Liver (tissue), 9 donors: ENCODE results near the gene ACTN2. TPM values are rescaled to one million over a fixed set of nuclear protein-coding genes. Genes with fewer than 3 reads are reported as not detected.

Source experiments
- DNase-seq: peaks from one replicate; pipeline ENCODE4 v3.0.0-alpha.2; 2017; ENCODE audit warnings: low spot score
- H3K27ac ChIP-seq, 2 donors: one replicate each; pipeline ENCODE4 v1.7.0; 2013; ENCODE audit warnings: inconsistent platforms in 2 of 2, low read length in 2 of 2, control low read depth in 1 of 2, low read depth in 1 of 2, mild to moderate bottlenecking in 1 of 2
- H3K27me3 ChIP-seq, 4 donors: one replicate each; pipeline versions ENCODE4 v1.6.1 to v1.7.0; 2013; ENCODE audit warnings: low read length in 3 of 4, inconsistent platforms in 1 of 4, mild to moderate bottlenecking in 1 of 4, moderate library complexity in 1 of 4; ENCODE audit not compliant: control insufficient read depth in 4 of 4, insufficient read depth in 4 of 4
- H3K36me3 ChIP-seq, 4 donors: one replicate each; pipeline versions ENCODE4 v1.6.1 to v1.7.0; 2013; ENCODE audit warnings: low read length in 3 of 4, mild to moderate bottlenecking in 3 of 4, low read depth in 1 of 4, moderate library complexity in 1 of 4; ENCODE audit not compliant: control insufficient read depth in 4 of 4, insufficient read depth in 3 of 4
- H3K4me1 ChIP-seq, 4 donors: one replicate each; pipeline versions ENCODE4 v1.6.1 to v1.7.0; 2013; ENCODE audit warnings: low read length in 3 of 4, mild to moderate bottlenecking in 3 of 4, moderate library complexity in 1 of 4; ENCODE audit not compliant: control insufficient read depth in 4 of 4, insufficient read depth in 4 of 4
- H3K4me3 ChIP-seq, 3 donors: one replicate each; pipeline versions ENCODE4 v1.6.1 to v1.7.0; 2013; ENCODE audit warnings: low read length in 3 of 3, control low read depth in 1 of 3, low read depth in 1 of 3, mild to moderate bottlenecking in 1 of 3
- H3K9ac ChIP-seq, 2 donors: one replicate each; pipeline ENCODE4 v1.7.0; 2013; ENCODE audit warnings: low read length in 2 of 2, mild to moderate bottlenecking in 2 of 2, moderate library complexity in 2 of 2, control low read depth in 1 of 2, low read depth in 1 of 2
- H3K9me3 ChIP-seq, 4 donors: one replicate each; pipeline versions ENCODE4 v1.6.1 to v1.7.0; 2013; ENCODE audit warnings: low read length in 3 of 4; ENCODE audit not compliant: control insufficient read depth in 4 of 4
- CTCF ChIP-seq: fragments of 150-350 bp; IDR thresholded peaks from 2 replicates; pipeline ENCODE4 v1.5.1; 2017; ENCODE audit warnings: improper control_type of control experiment, low read depth, low read length; ENCODE audit not compliant: missing input control
- EGR1 ChIP-seq, 2 donors: IDR thresholded peaks; 2 replicates each; pipeline ENCODE4 v1.6.1; 2016 to 2018; ENCODE audit warnings: antibody characterized with exemption in 2 of 2, low read depth in 2 of 2
- FOXA1 ChIP-seq: IDR thresholded peaks from 2 replicates; pipeline ENCODE4 v1.6.1; 2016; ENCODE audit warnings: antibody characterized with exemption
- FOXA2 ChIP-seq: IDR thresholded peaks from 2 replicates; pipeline ENCODE4 v1.6.1; 2016; ENCODE audit warnings: antibody characterized with exemption
- GABPA ChIP-seq, 2 donors: IDR thresholded peaks in 1 of 2; conservative IDR thresholded peaks in 1 of 2; 2 replicates each; pipeline ENCODE4 v1.6.1; 2016; ENCODE audit warnings: antibody characterized with exemption in 2 of 2, mild to moderate bottlenecking in 1 of 2, moderate library complexity in 1 of 2
- HNF4A ChIP-seq, 2 donors: conservative IDR thresholded peaks; 2 replicates each; pipeline ENCODE4 v1.6.1; 2016; ENCODE audit warnings: antibody characterized with exemption in 2 of 2, mild to moderate bottlenecking in 2 of 2
- HNF4G ChIP-seq: IDR thresholded peaks from 2 replicates; pipeline ENCODE4 v1.6.1; 2016; ENCODE audit warnings: antibody characterized with exemption
- JUND ChIP-seq, 2 donors: IDR thresholded peaks; 2 replicates each; pipeline ENCODE4 v1.6.1; 2016; ENCODE audit warnings: antibody characterized with exemption in 2 of 2
- NR2F2 ChIP-seq: IDR thresholded peaks from 2 replicates; pipeline ENCODE4 v1.6.1; 2016; ENCODE audit warnings: antibody characterized with exemption
- RAD21 ChIP-seq, 2 donors: IDR thresholded peaks; 2 replicates each; pipeline ENCODE4 v1.6.1; 2016; ENCODE audit warnings: antibody characterized with exemption in 2 of 2, mild to moderate bottlenecking in 2 of 2
- REST ChIP-seq: IDR thresholded peaks from 2 replicates; pipeline ENCODE4 v1.6.1; 2016; ENCODE audit warnings: antibody characterized with exemption, mild to moderate bottlenecking
- RXRA ChIP-seq, 2 donors: IDR thresholded peaks; 2 replicates each; pipeline ENCODE4 v1.6.1; 2017 to 2018; ENCODE audit warnings: antibody characterized with exemption in 2 of 2, mild to moderate bottlenecking in 1 of 2
- SP1 ChIP-seq: IDR thresholded peaks from 2 replicates; pipeline ENCODE4 v1.6.1; 2018; ENCODE audit warnings: antibody characterized with exemption, mild to moderate bottlenecking
- TAF1 ChIP-seq: conservative IDR thresholded peaks from 2 replicates; pipeline ENCODE4 v1.6.1; 2016; ENCODE audit warnings: antibody characterized with exemption, mild to moderate bottlenecking
- YY1 ChIP-seq: IDR thresholded peaks from 2 replicates; pipeline ENCODE4 v1.6.1; 2016; ENCODE audit warnings: antibody characterized with exemption, mild to moderate bottlenecking
- ZBTB33 ChIP-seq: IDR thresholded peaks from 2 replicates; pipeline ENCODE4 v1.6.1; 2016; ENCODE audit warnings: antibody characterized with exemption
- WGBS: extraction: QIAGEN DNeasy Blood & Tissue Kit; methylation state at CpG from one replicate; pipeline ENCODE4 v1.1.7; 2013; 5-methylcytosine and 5-hydroxymethylcytosine counted together
- polyA plus RNA-seq, 2 donors: library from polyadenylated mRNA; stranded (reverse) in 1 of 2; unstranded in 1 of 2; fragments of 200-250 nt in 1 of 2; fragments of >200 nt in 1 of 2; fragmentation: Nextera tagmentation in 1 of 2; extraction: Ambion mirVana in 1 of 2; gene quantifications; one replicate each; pipeline versions ENCODE4 v1.2.1 to v1.2.3, GENCODE V29; 2013 to 2015
- total RNA-seq, 2 donors: library from RNA; depleted of rRNA; stranded (reverse); fragments of >200 nt; gene quantifications; one replicate each; pipeline ENCODE4 v1.2.3, GENCODE V29; 2014
- TF ChIP-seq, protein P1 (sequence below): IDR thresholded peaks from 2 replicates; pipeline ENCODE4 v1.6.1; 2016; ENCODE audit warnings: antibody characterized with exemption
- TF ChIP-seq, protein P2 (sequence below): IDR thresholded peaks from 2 replicates; pipeline ENCODE4 v1.6.1; 2016; ENCODE audit warnings: antibody characterized with exemption
- donor health status: healthy.
- donor health status: healthy.
- donor health status: healthy.
- donor health status: healthy.
- donor health status: healthy.

ACTN2 gene
- total and polyA plus RNA-seq, 4 donors, result 0.08 to 0.81 (median 0.15) TPM

GRCh38 chr1:236638945-236639344 lies 47.4 kb upstream of the ACTN2 start:
- Histone ChIP-seq H3K9ac (no peak overlapping the region), H3K4me3 (no peak overlapping the region), H3K4me1 (no peaks in the 10 kb centered on the region), H3K9me3 (no peaks in the 10 kb centered on the region), H3K27me3 (peaks cover 0 to 5% (median 0%) of the 10 kb centered on the region in 4 donors), H3K27ac (no peak overlapping the region), H3K36me3 (no peaks in the 10 kb centered on the region)
- DNase-seq, result no peak
- TF ChIP-seq HNF4A (conservative IDR thresholded peaks at IDR 0.05) (no peak), TAF1 (no peak), EGR1 (IDR thresholded peaks at IDR 0.05; ENCODE audit: low read depth in 2 of 2) (no peak), JUND (IDR thresholded peaks at IDR 0.05) (no peak), REST (no peak)
- TF ChIP-seq, protein P1, sequence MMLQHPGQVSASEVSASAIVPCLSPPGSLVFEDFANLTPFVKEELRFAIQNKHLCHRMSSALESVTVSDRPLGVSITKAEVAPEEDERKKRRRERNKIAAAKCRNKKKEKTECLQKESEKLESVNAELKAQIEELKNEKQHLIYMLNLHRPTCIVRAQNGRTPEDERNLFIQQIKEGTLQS, result no peak
- 83% methylated on average over 13 of the region's 13 CpGs for WGBS

DNA sequence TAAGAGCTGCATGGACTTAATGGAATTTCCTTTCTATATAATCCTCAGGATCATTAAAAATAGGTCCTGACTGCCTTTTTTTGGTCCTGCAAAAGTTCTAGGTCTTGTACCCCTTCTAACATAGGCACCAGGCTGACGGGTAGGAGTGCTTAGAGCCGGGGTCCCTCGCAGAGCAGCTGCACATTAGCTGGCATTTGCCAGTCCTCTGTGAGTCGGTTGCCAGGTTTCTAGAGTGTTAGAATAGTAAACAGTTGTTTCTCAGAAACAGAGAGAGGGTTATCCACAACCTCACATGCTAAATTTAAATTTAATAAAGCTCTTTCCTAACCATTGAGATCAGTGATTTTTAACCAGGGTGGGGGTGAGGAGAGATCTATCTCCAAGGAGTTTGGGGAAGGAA lies 46.6 kb upstream of the ACTN2 start:
- H3K27ac ChIP-seq, result no peak overlapping the region
- no peaks in the 10 kb centered on the region for H3K9me3 ChIP-seq
- H3K4me1 ChIP-seq, result no peaks in the 10 kb centered on the region
- WGBS, result 69% methylated on average over 4 of the region's 4 CpGs
- no peaks in the 10 kb centered on the region for H3K36me3 ChIP-seq
- DNase-seq, result no peak
- H3K4me3 ChIP-seq, result no peak overlapping the region
- no peaks in the 10 kb centered on the region for H3K27me3 ChIP-seq
- TF ChIP-seq GABPA (IDR thresholded peaks at IDR 0.05 in 1 of 2, conservative IDR thresholded peaks at IDR 0.05 in 1 of 2) (no peak), FOXA1 (no peak), ZBTB33 (no peak), REST (no peak), CTCF (no peak), TAF1 (no peak), EGR1 (IDR thresholded peaks at IDR 0.05; ENCODE audit: low read depth in 2 of 2) (no peak), RXRA (IDR thresholded peaks at IDR 0.05) (no peak), JUND (IDR thresholded peaks at IDR 0.05) (no peak), HNF4G (no peak), YY1 (no peak), RAD21 (IDR thresholded peaks at IDR 0.05) (no peak), HNF4A (conservative IDR thresholded peaks at IDR 0.05) (no peak), NR2F2 (no peak), SP1 (no peak), FOXA2 (no peak)
- TF ChIP-seq, protein P1, result no peak
- TF ChIP-seq, protein P2, sequence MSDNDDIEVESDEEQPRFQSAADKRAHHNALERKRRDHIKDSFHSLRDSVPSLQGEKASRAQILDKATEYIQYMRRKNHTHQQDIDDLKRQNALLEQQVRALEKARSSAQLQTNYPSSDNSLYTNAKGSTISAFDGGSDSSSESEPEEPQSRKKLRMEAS, result no peak
- no peak overlapping the region for H3K9ac ChIP-seq
